GM19025 (cell line): ENCODE measurements around the gene CHRNE.
"Not testable (repeated sequence)": the region's sequence is repeated elsewhere in the genome, so short reads cannot be mapped to it uniquely, and the experiment has no call there.

ENCODE experiments used
- ATAC-seq: cut with Tn5 transposase; IDR thresholded peaks from one replicate; pipeline ENCODE4 v1.9.1; 2021; ENCODE audit warnings: mild to moderate bottlenecking, low read depth, moderate library complexity; ENCODE audit not compliant: unreplicated experiment

Gene CHRNE

DNA sequence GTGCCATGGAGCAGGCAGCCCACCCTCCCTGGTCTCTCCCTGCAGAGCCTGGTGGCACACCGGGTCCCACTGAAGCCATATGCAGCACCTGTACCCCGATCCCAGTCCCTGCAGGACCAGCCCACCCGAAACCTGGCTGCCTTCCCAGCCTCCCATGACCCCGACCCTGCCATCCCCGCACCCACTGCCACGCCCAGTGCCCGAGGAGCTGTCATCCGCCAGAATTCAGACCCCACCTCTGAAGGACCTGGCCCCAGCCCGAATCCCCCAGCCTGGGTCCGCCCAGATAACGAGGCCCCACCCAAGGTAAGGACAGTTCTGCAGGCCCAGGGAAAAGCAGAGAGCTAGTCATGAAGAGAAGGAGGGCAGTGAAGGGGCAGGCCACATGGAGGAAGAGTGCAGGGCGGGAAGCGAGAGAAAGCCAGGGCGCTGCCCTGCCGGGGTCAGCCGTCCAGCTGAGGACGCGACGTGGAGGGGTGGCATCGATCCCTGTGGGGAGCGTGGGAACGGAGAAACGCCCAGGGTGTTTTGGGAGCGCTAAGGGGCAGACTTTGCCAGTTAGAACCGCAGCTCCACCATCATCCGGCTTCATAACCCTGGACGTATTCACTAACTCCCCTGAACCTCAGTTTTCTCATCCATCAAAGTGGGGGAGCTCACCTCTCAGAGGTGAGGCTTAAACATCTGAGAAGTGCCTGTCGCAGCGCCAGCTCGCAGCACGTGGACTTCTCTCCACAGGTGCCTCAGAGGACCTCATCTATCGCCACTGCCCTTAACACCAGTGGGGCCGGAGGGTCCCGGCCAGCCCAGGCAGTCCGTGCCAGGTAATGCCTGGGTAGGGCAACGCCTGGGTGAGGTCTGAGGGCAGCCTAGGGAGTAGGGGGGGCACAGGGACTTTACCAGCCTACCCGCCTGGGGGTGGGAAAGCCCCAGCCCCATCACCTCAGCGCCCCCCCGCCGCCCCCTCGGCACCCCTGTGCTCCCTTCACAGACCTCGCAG lies 11.2 kb downstream of the CHRNE start:
- ATAC-seq: no peak

GRCh38 chr17:4887581-4887980 lies 15.3 kb downstream of the CHRNE start:
- no peak for ATAC-seq

DNA sequence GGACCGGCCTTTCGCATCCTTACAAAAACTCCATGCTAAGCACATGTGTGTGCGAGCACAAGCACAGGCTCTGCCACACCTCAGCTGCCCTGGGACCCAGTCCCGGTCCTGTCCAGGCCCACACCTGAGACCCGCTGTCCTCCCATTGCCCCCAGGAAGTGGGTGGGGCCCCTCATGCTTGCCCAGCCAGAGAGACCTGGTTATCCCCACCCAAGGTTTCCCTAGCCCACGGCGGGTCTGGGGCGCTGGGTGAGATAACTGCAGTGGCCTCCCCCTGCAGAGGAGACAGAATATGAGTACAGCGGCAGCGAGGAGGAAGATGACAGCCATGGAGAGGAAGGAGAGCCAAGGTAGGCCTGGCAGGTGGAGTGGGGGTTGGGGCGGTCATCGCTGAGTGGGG lies 16.1 kb downstream of the CHRNE start:
- no peak for ATAC-seq

DNA sequence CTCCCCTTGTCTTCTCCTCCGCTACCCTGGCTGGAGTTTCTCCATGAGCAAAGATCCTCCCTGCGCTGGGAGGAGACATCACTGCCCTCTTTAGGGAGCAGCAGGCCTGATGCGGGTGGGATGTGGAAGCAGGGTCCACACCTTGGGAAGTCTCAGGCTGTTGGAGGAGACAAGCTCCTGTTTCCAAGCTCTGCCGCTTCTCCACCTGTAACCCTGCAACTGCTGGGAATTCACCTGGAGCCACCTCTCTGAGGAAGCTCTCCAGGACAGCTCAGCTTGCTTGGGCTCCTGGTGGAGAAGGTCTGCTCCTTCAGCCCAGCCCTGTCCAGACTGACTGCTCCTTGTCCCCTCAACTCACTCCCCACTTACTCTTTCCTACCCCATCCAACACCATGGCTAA lies 18.4 kb downstream of the CHRNE start:
- no peak for ATAC-seq

- no peak for ATAC-seq
Observed at GRCh38 chr17:4881761-4882555, 20.9 kb downstream of the CHRNE start.

DNA sequence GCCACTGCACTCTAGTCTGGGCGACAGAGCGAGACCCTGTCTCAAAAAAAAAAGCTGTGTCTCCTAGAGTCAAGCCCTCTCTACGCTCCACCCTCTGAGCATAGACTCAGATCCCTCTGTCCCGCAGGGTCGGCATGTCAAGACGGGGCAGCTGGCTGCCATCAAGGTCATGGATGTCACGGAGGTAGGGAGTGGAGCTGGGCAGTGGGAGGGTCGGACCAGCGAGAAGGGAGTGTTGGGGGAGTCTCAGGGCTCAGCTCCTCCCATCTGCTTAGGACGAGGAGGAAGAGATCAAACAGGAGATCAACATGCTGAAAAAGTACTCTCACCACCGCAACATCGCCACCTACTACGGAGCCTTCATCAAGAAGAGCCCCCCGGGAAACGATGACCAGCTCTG lies 22.0 kb downstream of the CHRNE start:
- ATAC-seq: no peak

DNA sequence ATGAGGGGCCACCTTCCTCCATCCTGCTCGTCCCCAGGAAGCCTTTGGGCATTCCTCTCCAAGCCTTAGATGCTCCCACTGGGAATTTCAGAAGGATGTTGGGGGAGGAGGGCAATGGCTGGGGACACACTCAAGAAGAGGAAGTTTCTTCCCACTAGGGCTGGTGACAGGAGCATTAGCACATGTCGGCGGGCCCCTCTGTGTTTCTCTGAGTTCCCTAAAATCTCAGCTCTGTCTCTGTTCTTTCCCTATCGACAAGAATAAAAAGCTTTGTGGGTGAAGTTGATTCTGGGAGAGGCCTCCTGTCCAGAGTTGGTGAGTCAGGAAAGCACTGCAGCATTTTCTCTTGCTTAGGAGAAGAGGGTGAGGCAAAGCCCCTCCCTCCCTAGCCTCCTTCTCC lies 23.3 kb downstream of the CHRNE start:
- no peak for ATAC-seq

GRCh38 chr17:4877089-4877488 lies 25.8 kb downstream of the CHRNE start:
- ATAC-seq: no peak

- no peak for ATAC-seq
Observed at GRCh38 chr17:4872786-4873185, 30.1 kb downstream of the CHRNE start.

- no peak for ATAC-seq
Observed at GRCh38 chr17:4870855-4871254, 32.0 kb downstream of the CHRNE start.

GRCh38 chr17:4869058-4869998 lies 33.6 kb downstream of the CHRNE start:
- not testable (repeated sequence) for ATAC-seq

DNA sequence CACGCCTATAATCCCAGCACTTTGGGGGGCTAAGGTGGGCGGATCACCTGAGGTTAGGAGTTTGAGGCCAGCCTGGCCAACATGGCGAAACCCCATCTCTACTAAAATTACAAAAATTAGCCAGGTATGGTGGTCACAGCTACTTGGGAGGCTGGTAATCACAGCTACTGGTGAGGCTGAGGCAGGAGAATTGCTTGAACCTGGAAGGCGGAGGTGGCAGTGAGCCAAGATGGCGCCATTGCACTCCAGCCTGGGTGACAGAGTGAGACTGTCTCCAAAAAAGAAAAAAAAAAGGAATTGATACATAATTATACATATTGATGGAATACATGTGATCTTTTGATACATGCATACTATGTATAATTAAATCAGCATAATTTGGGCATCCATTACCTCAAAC lies 35.4 kb downstream of the CHRNE start:
- ATAC-seq: not testable (repeated sequence)

GRCh38 chr17:4863321-4863720 lies 39.6 kb downstream of the CHRNE start:
- no peak for ATAC-seq

- no peak for ATAC-seq
Observed at GRCh38 chr17:4862720-4863119, 40.2 kb downstream of the CHRNE start.

DNA sequence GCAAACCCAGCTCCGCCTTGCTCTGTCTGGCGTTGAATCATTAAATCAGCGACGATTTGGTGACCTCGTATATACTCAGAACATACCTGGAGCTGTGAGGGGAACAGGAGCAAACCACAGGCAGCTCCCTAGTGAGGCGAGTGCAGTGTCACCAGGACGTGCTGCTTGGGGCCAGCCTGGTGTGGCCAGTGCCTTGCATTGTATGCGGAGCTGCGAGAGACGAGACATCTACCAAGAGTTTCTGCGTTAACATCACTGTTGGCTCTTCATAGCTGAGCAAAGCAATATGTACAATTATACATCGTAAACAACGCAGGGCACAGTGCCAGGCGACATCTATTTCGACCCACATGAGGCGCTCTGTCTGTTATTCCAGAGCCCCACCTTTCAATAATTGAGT lies 41.8 kb downstream of the CHRNE start:
- ATAC-seq: no peak

DNA sequence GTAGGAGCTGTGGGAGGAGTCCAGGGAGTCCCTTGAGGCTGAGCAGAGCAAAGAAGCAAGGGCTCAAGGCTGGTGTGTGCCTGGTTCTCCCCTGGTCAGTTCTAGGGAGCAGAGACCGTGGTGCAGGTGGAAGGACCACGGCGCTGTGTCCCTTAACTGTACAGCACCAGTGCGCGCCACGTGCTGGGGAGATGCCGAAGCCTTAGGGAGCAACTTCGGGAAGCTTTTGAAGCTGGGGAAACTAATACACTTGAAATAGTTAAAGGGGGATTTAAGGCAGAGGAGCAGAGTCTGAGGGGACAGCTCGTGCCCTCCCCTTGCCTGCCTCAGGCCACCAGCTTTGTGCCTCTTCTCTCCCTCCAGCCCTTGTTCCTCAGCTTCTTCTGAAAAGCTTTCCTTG lies 42.2 kb downstream of the CHRNE start:
- ATAC-seq: no peak

DNA sequence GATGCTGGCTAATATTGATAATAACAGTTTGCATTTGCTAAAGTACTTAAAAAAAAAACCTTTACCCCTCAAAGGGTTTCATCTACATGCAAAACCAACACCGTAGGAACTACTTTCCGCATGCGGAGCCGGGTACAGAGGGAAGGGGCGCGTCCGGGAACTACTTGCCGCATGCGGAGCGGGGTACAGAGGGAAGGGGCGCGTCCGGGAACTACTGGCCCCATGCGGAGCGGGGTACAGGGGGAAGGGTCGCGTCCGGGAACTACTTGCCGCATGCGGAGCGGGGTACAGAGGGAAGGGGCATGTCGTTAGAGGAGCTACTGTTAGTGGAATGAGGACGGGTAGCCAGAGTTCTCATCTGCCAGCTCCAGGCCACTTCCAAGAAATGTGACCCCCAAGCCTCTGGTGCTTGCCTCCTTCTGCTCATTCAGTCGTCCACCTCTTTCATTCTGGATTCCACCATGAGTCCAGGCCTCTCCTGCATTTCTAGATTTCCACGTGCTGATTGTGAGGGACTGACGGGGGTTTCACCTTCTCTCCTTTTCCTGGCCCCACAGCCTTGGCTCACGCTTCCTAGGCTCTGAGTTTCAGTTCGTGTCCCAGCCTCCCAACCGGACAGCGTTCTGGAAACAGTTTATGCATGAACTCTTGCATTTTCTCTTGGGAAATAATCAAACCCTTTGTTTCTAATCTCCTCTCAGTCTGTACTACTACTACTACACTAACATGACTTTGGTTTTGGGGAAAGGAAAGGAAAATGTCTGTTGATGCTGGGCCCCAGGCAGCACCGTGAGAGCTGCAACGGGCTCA lies 42.9 kb downstream of the CHRNE start:
- ATAC-seq: no peak

- ATAC-seq: no peak
Observed at GRCh38 chr17:4858882-4859260, 44.0 kb downstream of the CHRNE start.

DNA sequence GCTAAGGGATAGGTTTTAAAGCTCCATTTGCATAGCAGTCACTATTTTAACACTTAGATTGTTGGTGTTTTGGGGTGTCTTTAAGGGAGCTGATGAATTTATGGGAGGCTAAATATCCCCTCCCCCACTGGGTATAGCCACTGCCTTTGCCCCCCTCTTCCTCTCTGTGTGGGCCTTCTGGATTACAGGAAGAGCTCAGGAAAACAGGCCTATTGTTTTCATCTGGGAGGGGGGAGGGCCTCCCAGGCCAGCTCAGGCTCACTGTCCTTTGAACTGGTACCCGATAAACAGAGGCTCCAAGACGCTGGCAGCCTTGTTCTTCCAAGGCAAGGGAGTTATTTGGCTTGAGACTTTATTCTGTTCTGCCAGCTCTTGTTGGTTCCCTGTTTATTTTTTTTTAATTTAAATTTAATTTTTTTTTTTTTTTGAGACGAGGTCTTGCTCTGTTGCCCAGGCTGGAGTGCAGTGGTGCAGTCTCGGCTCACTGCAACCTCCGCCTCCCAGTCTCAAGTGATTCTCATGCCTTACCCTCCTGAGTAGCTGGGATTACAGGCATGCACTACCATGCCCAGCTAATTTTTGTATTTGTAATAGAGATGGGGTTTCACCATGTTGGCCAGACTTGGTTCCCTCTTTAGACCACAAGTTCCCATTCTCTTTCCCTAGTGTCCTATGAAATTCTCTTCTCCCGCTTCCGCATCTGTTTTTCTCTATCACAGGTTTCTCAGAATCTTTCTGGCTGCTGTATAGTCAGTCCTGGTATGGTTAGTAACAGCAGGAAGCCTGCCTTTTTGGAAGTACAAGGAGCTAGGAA lies 44.6 kb downstream of the CHRNE start:
- no peak for ATAC-seq
